H9 (cell line): Measurements from ENCODE around the gene PDZRN4. TPM values are rescaled to one million over a fixed set of nuclear protein-coding genes. Genes with fewer than 3 reads are reported as not detected.

ENCODE experiments used
- DNase-seq: peaks from one replicate; pipeline ENCODE4 v3.0.0-alpha.2; 2017
- H2AFZ ChIP-seq: one replicate; pipeline ENCODE4 v1.6.1; 2013; ENCODE audit warnings: mild to moderate bottlenecking, low read length, control low read depth, moderate library complexity
- H2AK5ac ChIP-seq: 2 replicates; pipeline ENCODE4 v1.6.1; 2013; ENCODE audit warnings: low read length, control low read depth, mixed read lengths; ENCODE audit not compliant: insufficient read length
- H2BK120ac ChIP-seq: one replicate; pipeline ENCODE4 v1.6.1; 2013; ENCODE audit warnings: low read depth, mild to moderate bottlenecking, low read length, control low read depth, inconsistent platforms; ENCODE audit not compliant: poor library complexity, severe bottlenecking
- H2BK12ac ChIP-seq: 2 replicates; pipeline ENCODE4 v1.6.1; 2013; ENCODE audit warnings: low read length, control low read depth, mixed read lengths, low read depth; ENCODE audit not compliant: insufficient read length
- H2BK15ac ChIP-seq: 2 replicates; pipeline ENCODE4 v1.6.1; 2013; ENCODE audit warnings: low read depth, low read length, control low read depth
- H2BK20ac ChIP-seq: one replicate; pipeline ENCODE4 v1.6.1; 2013; ENCODE audit warnings: low read depth, mild to moderate bottlenecking, low read length, control low read depth, inconsistent platforms; ENCODE audit not compliant: poor library complexity, severe bottlenecking
- H2BK5ac ChIP-seq: 2 replicates; pipeline ENCODE4 v1.6.1; 2013; ENCODE audit warnings: low read length, control low read depth, mixed read lengths; ENCODE audit not compliant: insufficient read length
- H3K14ac ChIP-seq: 2 replicates; pipeline ENCODE4 v1.6.1; 2013; ENCODE audit warnings: low read length, control low read depth; ENCODE audit not compliant: insufficient read depth
- H3K18ac ChIP-seq: 2 replicates; pipeline ENCODE4 v1.6.1; 2013; ENCODE audit warnings: low read depth, mild to moderate bottlenecking, mixed read lengths, low read length, control low read depth; ENCODE audit not compliant: insufficient read length
- H3K23ac ChIP-seq: 2 replicates; pipeline ENCODE4 v1.6.1; 2013; ENCODE audit warnings: low read length, control low read depth, mixed read lengths, low read depth; ENCODE audit not compliant: insufficient read length
- H3K23me2 ChIP-seq: 2 replicates; pipeline ENCODE4 v1.6.1; 2013; ENCODE audit warnings: low read depth, mild to moderate bottlenecking, mixed read lengths, low read length, control low read depth; ENCODE audit not compliant: insufficient read length, poor library complexity, severe bottlenecking
- H3K27ac ChIP-seq: 2 replicates; pipeline ENCODE4 v1.5.1; 2013; ENCODE audit warnings: low read length, control low read depth, mixed read lengths, low read depth; ENCODE audit not compliant: insufficient read length
- H3K27me3 ChIP-seq: 2 replicates; pipeline ENCODE4 v1.6.1; 2013; ENCODE audit warnings: low read length, control low read depth, inconsistent platforms; ENCODE audit not compliant: insufficient read depth
- H3K4ac ChIP-seq: 2 replicates; pipeline ENCODE4 v1.6.1; 2013; ENCODE audit warnings: low read depth, mild to moderate bottlenecking, control low read depth, inconsistent platforms, low read length, moderate library complexity
- H3K4me1 ChIP-seq: 2 replicates; pipeline ENCODE4 v1.6.1; 2013; ENCODE audit warnings: low read length, control low read depth, inconsistent platforms; ENCODE audit not compliant: insufficient read depth
- H3K4me2 ChIP-seq: 2 replicates; pipeline ENCODE4 v1.6.1; 2013; ENCODE audit warnings: low read length, control low read depth, mixed read lengths; ENCODE audit not compliant: insufficient read length, insufficient read depth
- H3K56ac ChIP-seq: 2 replicates; pipeline ENCODE4 v1.6.1; 2013; ENCODE audit warnings: low read depth, mild to moderate bottlenecking, mixed read lengths, low read length, control low read depth; ENCODE audit not compliant: insufficient read length
- H3K79me1 ChIP-seq: 2 replicates; pipeline ENCODE4 v1.6.1; 2013; ENCODE audit warnings: low read depth, mild to moderate bottlenecking, moderate library complexity, low read length, control low read depth, inconsistent platforms; ENCODE audit not compliant: insufficient read depth, poor library complexity, severe bottlenecking
- H3K79me2 ChIP-seq: 2 replicates; pipeline ENCODE4 v1.6.1; 2013; ENCODE audit warnings: low read length, control low read depth, inconsistent platforms; ENCODE audit not compliant: insufficient read depth
- H3K9ac ChIP-seq: 2 replicates; pipeline ENCODE4 v1.6.1; 2013; ENCODE audit warnings: low read length, control low read depth, mixed read lengths; ENCODE audit not compliant: insufficient read length; ENCODE audit errors: extremely low read depth
- H3K9me3 ChIP-seq: one replicate; pipeline ENCODE4 v1.6.1; 2013; ENCODE audit warnings: low read depth, low read length, inconsistent platforms; ENCODE audit not compliant: control insufficient read depth
- H3T11ph ChIP-seq: one replicate; pipeline ENCODE4 v1.6.1; 2013; ENCODE audit warnings: mild to moderate bottlenecking, low read length, control low read depth, inconsistent platforms
- H4K20me1 ChIP-seq: one replicate; pipeline ENCODE4 v1.6.1; 2013; ENCODE audit not compliant: control insufficient read depth, insufficient read length, insufficient read depth
- H4K5ac ChIP-seq: 2 replicates; pipeline ENCODE4 v1.6.1; 2013; ENCODE audit warnings: low read depth, mild to moderate bottlenecking, mixed read lengths, low read length, control low read depth; ENCODE audit not compliant: insufficient read length
- H4K8ac ChIP-seq: replicated peaks from 2 replicates; pipeline ENCODE4 v1.6.1; 2013; ENCODE audit warnings: low read length, control low read depth, mixed read lengths, low read depth; ENCODE audit not compliant: insufficient read length
- H4K91ac ChIP-seq: 2 replicates; pipeline ENCODE4 v1.6.1; 2013; ENCODE audit warnings: low read depth, mild to moderate bottlenecking, moderate library complexity, mixed read lengths, low read length, control low read depth; ENCODE audit not compliant: insufficient read length
- H3K27ac Mint-ChIP-seq, 3 experiments: 2 replicates in 2 of 3; 3 replicates in 1 of 3; pipeline ENCODE4 v1.8.0; 2020 to 2021; ENCODE audit warnings: mixed read lengths in 3 of 3, mild to moderate bottlenecking in 1 of 3, moderate library complexity in 1 of 3
- H3K27me3 Mint-ChIP-seq: 2 replicates; pipeline ENCODE4 v1.8.0; 2021; ENCODE audit warnings: low read depth, mild to moderate bottlenecking, moderate library complexity, mixed read lengths
- H3K36me3 Mint-ChIP-seq, 3 experiments: 2 replicates in 2 of 3; 3 replicates in 1 of 3; pipeline ENCODE4 v1.8.0; 2020 to 2021; ENCODE audit warnings: low read depth in 3 of 3, mixed read lengths in 3 of 3; ENCODE audit not compliant: insufficient read depth in 1 of 3
- H3K4me1 Mint-ChIP-seq, 2 experiments: 2 replicates each; pipeline ENCODE4 v1.8.0; 2020; ENCODE audit warnings: mixed read lengths in 2 of 2
- H3K4me3 Mint-ChIP-seq, 2 experiments: 2 replicates in 1 of 2; 3 replicates in 1 of 2; pipeline ENCODE4 v1.8.0; 2020 to 2021; ENCODE audit warnings: mild to moderate bottlenecking in 2 of 2, mixed read lengths in 2 of 2, moderate library complexity in 1 of 2
- H3K9me3 Mint-ChIP-seq, 2 experiments: 2 replicates in 1 of 2; 3 replicates in 1 of 2; pipeline ENCODE4 v1.8.0; 2020; ENCODE audit warnings: mild to moderate bottlenecking in 2 of 2, mixed read lengths in 2 of 2, moderate library complexity in 1 of 2
- WGBS: extraction: QIAGEN DNeasy Blood & Tissue Kit; methylation state at CpG from one replicate; pipeline ENCODE4 v1.1.7; 2013; ENCODE audit warnings: missing lambda C conversion rate, low lambda C conversion rate, mixed read lengths; ENCODE audit not compliant: insufficient read length; ENCODE audit errors: extremely low coverage; 5-methylcytosine and 5-hydroxymethylcytosine counted together
- total RNA-seq: library from RNA; stranded (reverse); gene quantifications from 2 replicates; pipeline ENCODE4 v1.2.1, GENCODE V29; 2021
- TF ChIP-seq, protein P1 (sequence below): fragments of 200-600 bp; sonication (generic); conservative IDR thresholded peaks from 3 replicates; pipeline ENCODE4 v1.8.0; 2021; ENCODE audit warnings: antibody characterized with exemption, mild to moderate bottlenecking

PDZRN4 gene
- total RNA-seq, 1 experiment from 2014 or later = not detected

DNA sequence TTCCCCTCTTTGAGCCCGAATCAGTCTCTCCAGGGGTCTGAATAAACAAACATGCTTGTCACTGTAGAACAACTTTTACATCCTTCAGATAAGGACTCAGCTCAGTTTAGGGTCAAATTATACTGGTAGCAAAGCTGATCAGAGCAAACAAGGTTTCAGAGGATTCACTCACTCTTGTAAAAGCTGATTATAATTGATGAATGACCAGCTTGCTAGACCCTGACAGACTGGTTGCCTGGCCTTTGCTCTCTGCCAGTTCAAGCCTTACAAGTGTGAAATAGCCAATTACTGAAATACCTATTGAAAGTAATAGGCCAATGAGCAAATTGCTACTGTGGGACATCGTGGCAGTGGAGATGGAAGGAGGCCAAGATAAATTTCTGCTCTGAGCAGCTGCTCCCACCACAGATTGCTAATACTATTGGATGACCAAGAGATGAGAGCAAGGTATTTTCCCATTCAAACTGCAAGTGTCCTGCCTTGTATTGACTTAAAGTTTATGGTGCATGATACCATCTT, 177.6 kb downstream of the PDZRN4 start:
- no peak for DNase-seq
- H3K36me3 Mint-ChIP-seq = peaks cover 0 to 2% (median 0%) of the 10 kb centered on the region in 3 experiments; a peak in 1 of 7 replicates

More for the DNA sequence above, 177.6 kb downstream of the PDZRN4 start:
- Histone ChIP-seq H3K4me1 (no peaks in the 10 kb centered on the region), H3T11ph (no peak overlapping the region), H4K8ac (no peak overlapping the region), H3K23me2 (no peaks in the 10 kb centered on the region), H3K79me2 (no peaks in the 10 kb centered on the region), H2BK5ac (no peak overlapping the region), H3K27me3 (no peaks in the 10 kb centered on the region), H3K18ac (no peak overlapping the region), H3K4me2 (no peak overlapping the region), H3K23ac (no peak overlapping the region), H2AFZ (no peak overlapping the region), H2BK120ac (no peak overlapping the region), H3K14ac (no peak overlapping the region), H2BK20ac (no peak overlapping the region), H3K9me3 (no peaks in the 10 kb centered on the region), H4K91ac (no peak overlapping the region), H3K79me1 (no peaks in the 10 kb centered on the region), H2BK12ac (no peak overlapping the region), H4K5ac (no peak overlapping the region), H2AK5ac (no peak overlapping the region), H3K9ac (no peak overlapping the region), H2BK15ac (no peak overlapping the region), H3K56ac (no peak overlapping the region), H3K4ac (no peak overlapping the region), H4K20me1 (no peaks in the 10 kb centered on the region), H3K27ac (no peak overlapping the region)
- peaks cover 4 to 11% of the 10 kb centered on the region in 2 experiments; a peak in 3 of 4 replicates for H3K4me1 Mint-ChIP-seq
- H3K27ac Mint-ChIP-seq = no peak overlapping the region
- no peaks in the 10 kb centered on the region; a peak in 1 of 5 replicates for H3K9me3 Mint-ChIP-seq
- no peak overlapping the region for H3K4me3 Mint-ChIP-seq
- peaks cover 3% of the 10 kb centered on the region for H3K27me3 Mint-ChIP-seq
- TF ChIP-seq, protein P1, sequence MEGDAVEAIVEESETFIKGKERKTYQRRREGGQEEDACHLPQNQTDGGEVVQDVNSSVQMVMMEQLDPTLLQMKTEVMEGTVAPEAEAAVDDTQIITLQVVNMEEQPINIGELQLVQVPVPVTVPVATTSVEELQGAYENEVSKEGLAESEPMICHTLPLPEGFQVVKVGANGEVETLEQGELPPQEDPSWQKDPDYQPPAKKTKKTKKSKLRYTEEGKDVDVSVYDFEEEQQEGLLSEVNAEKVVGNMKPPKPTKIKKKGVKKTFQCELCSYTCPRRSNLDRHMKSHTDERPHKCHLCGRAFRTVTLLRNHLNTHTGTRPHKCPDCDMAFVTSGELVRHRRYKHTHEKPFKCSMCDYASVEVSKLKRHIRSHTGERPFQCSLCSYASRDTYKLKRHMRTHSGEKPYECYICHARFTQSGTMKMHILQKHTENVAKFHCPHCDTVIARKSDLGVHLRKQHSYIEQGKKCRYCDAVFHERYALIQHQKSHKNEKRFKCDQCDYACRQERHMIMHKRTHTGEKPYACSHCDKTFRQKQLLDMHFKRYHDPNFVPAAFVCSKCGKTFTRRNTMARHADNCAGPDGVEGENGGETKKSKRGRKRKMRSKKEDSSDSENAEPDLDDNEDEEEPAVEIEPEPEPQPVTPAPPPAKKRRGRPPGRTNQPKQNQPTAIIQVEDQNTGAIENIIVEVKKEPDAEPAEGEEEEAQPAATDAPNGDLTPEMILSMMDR = no peak
- WGBS = no CpG with 5 or more reads among the region's 2 CpGs
